22Rv1 (cell line): ENCODE measurements around the gene FANCL.

Experiments used
- CTCF ChIP-seq: fragments of 450-650 bp; IDR thresholded peaks from 2 replicates; pipeline ENCODE4 v1.5.1; 2017; ENCODE audit warnings: mild to moderate bottlenecking
- ZFX ChIP-seq: fragments of 450-650 bp; IDR thresholded peaks from 2 replicates; pipeline ENCODE4 v1.6.1; 2017; ENCODE audit warnings: antibody characterized with exemption, borderline replicate concordance

GRCh38 chr2:58163913-58164312 is 77.2 kb downstream of the FANCL start:
- TF ChIP-seq CTCF (no peak), ZFX (no peak)
